CD8-positive, alpha-beta memory T cell (primary cell): ENCODE measurements around the gene ANK3. TPM values are rescaled to one million over a fixed set of nuclear protein-coding genes. Genes with fewer than 3 reads are reported as not detected.
A peak's percentile ranks its signal among the peaks of the same experiment; 100 is the strongest.

ENCODE experiments used
- CTCF ChIA-PET: fragments of 350-600 bp; sonication (Branson Sonifier 250); formaldehyde crosslinking; loops from one replicate; lab custom pipeline; 2021; ENCODE audit warnings: antibody characterized with exemption; lab: Charles Lee
- POLR2A ChIA-PET: fragments of 350-600 bp; sonication (Branson Sonifier 250); formaldehyde crosslinking; loops from one replicate; lab custom pipeline; 2021; ENCODE audit warnings: antibody characterized with exemption; lab: Charles Lee
- DNase-seq, 5 donors: peaks; one replicate each; pipeline versions ENCODE4 v3.0.0 to v3.0.0-alpha.2; 2020 to 2022; ENCODE audit warnings: mixed read lengths in 1 of 5
- H3K27ac ChIP-seq: one replicate; pipeline ENCODE4 v1.7.0; 2013; ENCODE audit warnings: low read depth, mild to moderate bottlenecking, low read length, moderate library complexity
- H3K27me3 ChIP-seq: 2 replicates; pipeline ENCODE4 v1.7.0; 2013; ENCODE audit warnings: low read length, mild to moderate bottlenecking; ENCODE audit not compliant: insufficient read depth, poor library complexity, severe bottlenecking
- H3K36me3 ChIP-seq: 2 replicates; pipeline ENCODE4 v1.7.0; 2013; ENCODE audit warnings: mild to moderate bottlenecking, low read length, moderate library complexity; ENCODE audit not compliant: insufficient read depth
- H3K4me1 ChIP-seq: 2 replicates; pipeline ENCODE4 v1.7.0; 2013; ENCODE audit warnings: mild to moderate bottlenecking, low read length, moderate library complexity; ENCODE audit not compliant: insufficient read depth
- H3K4me3 ChIP-seq: 2 replicates; pipeline ENCODE4 v1.7.0; 2013; ENCODE audit warnings: mild to moderate bottlenecking, low read length
- H3K9me3 ChIP-seq: 2 replicates; pipeline ENCODE4 v1.7.0; 2013; ENCODE audit warnings: mild to moderate bottlenecking, low read length
- H3K27ac Mint-ChIP-seq, 8 donors: one replicate each; pipeline ENCODE4 v1.8.0; 2020 to 2021; ENCODE audit warnings: mixed read lengths in 8 of 8, mild to moderate bottlenecking in 6 of 8, inconsistent platforms in 3 of 8, moderate library complexity in 3 of 8
- H3K27me3 Mint-ChIP-seq, 2 donors: one replicate each; pipeline ENCODE4 v1.8.0; 2020 to 2021; ENCODE audit warnings: mixed read lengths in 2 of 2, mild to moderate bottlenecking in 1 of 2, moderate library complexity in 1 of 2
- H3K36me3 Mint-ChIP-seq, 3 donors: one replicate each; pipeline ENCODE4 v1.8.0; 2020 to 2021; ENCODE audit warnings: mixed read lengths in 3 of 3, inconsistent platforms in 1 of 3, mild to moderate bottlenecking in 1 of 3
- H3K4me1 Mint-ChIP-seq, 3 donors: one replicate each; pipeline ENCODE4 v1.8.0; 2020 to 2021; ENCODE audit warnings: mixed read lengths in 3 of 3, inconsistent platforms in 1 of 3, mild to moderate bottlenecking in 1 of 3
- H3K4me3 Mint-ChIP-seq, 7 donors: one replicate each; pipeline ENCODE4 v1.8.0; 2020 to 2021; ENCODE audit warnings: mixed read lengths in 7 of 7, mild to moderate bottlenecking in 6 of 7, moderate library complexity in 4 of 7, inconsistent platforms in 2 of 7
- H3K9me3 Mint-ChIP-seq, 5 donors: one replicate each; pipeline ENCODE4 v1.8.0; 2020 to 2022; ENCODE audit warnings: mixed read lengths in 5 of 5, mild to moderate bottlenecking in 3 of 5, moderate library complexity in 2 of 5, inconsistent platforms in 1 of 5
- polyA plus RNA-seq: library from polyadenylated mRNA; unstranded; fragments of 300-500 nt; fragmentation: Illumina TruSeq; gene quantifications from one replicate; pipeline ENCODE4 v1.2.3, GENCODE V29; 2021
- total RNA-seq, 2 experiments: library from RNA; stranded (reverse); gene quantifications; one replicate each; pipeline ENCODE4 v1.2.3, GENCODE V29; 2021

Gene ANK3
- total and polyA plus RNA-seq, 3 experiments from 2014 or later, result 10.2 to 12.8 (median 11.8) TPM

DNA sequence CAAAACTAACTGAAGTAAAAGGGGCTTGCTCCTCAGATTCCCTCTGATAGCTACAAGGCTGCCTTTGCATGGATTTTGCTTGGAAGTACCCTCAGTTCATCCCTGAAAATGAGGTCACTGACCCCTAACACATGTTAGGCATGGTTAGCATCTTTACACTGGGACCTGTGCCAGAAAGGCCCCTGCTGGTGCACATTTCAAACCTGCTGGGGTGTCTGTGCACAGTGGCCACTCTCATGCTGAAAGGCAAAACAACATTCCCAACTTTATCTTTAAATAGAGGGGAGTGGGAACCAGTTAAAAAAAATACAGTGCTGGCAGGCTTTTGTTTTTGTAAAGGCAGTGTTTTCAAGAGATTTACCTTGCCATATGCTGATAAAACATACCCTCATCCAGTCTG, 99.1 kb downstream of the ANK3 start:
- Histone ChIP-seq H3K36me3 (no peaks in the 10 kb centered on the region), H3K27me3 (no peaks in the 10 kb centered on the region), H3K27ac (no peak overlapping the region), H3K4me3 (no peak overlapping the region), H3K4me1 (no peaks in the 10 kb centered on the region), H3K9me3 (no peaks in the 10 kb centered on the region)
- Mint-ChIP-seq H3K36me3 (peaks cover 0 to under 1% (median 0%) of the 10 kb centered on the region in 3 donors), H3K27ac (no peak overlapping the region), H3K4me3 (no peak overlapping the region), H3K4me1 (peaks cover 0 to 10% (median under 1%) of the 10 kb centered on the region in 3 donors), H3K9me3 (no peaks in the 10 kb centered on the region), H3K27me3 (peaks cover 1 to 8% of the 10 kb centered on the region in 2 donors)
- no peak for DNase-seq
- ChIA-PET CTCF (no interaction called here), POLR2A (no interaction called here)

DNA sequence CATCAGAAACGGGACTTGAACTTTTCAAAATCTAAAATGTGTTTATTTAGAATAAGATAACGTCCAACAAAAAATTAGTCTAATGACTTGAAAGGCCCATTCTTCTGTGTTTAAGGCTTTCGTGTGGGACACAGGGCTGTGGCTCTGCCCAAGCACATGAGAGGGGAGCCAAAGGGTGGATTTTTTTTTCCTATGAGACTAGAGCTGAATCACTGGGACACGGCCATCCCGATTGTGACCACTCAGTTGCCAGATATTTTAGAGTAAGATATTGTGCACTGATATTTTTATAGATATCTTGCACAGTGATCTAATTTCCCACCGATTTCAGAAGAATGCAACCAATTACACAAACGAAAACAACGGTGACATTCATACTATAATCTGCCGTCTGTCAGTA, 99.9 kb downstream of the ANK3 start:
- ChIA-PET POLR2A (no interaction called here), CTCF (no interaction called here)
- no peak overlapping the region for H3K27ac ChIP-seq
- no peaks in the 10 kb centered on the region for H3K27me3 ChIP-seq
- H3K9me3 ChIP-seq, result no peaks in the 10 kb centered on the region
- H3K4me3 ChIP-seq, result no peak overlapping the region
- Mint-ChIP-seq H3K4me1 (peaks cover 0 to 18% (median 3%) of the 10 kb centered on the region in 3 donors), H3K36me3 (peaks cover 0 to 1% (median 0%) of the 10 kb centered on the region in 3 donors), H3K4me3 (no peak overlapping the region), H3K27me3 (peaks cover 1 to 6% of the 10 kb centered on the region in 2 donors), H3K27ac (no peak overlapping the region), H3K9me3 (no peaks in the 10 kb centered on the region)
- H3K36me3 ChIP-seq, result no peaks in the 10 kb centered on the region
- DNase-seq, result no peak
- H3K4me1 ChIP-seq, result no peaks in the 10 kb centered on the region

DNA sequence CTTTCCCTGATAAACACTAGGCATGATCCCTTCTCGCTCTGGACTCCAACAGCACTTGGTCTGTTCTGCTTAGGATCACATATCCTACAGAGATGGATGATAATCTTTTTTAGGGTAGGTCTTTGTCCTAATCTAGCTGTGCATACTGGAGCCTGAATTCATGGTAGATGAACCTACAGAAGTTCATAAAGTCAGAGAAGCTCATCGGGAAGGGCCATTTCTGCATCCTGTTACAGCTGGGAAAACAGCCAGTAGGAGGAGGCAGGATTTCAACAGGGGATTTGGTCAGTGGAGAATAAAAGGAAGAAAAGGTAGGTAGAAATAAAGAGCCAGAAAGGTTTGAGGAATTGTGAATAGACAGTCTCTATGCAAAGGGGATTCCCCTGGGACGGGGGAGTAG, 101.4 kb downstream of the ANK3 start:
- peak overlapping the region in 1 of 7 donors; percentile 5 for H3K4me3 Mint-ChIP-seq
- H3K27ac Mint-ChIP-seq, result peak overlapping the region in 1 of 8 donors; percentile 2
- no peaks in the 10 kb centered on the region for H3K4me1 ChIP-seq
- peaks cover 0 to 4% of the 10 kb centered on the region in 2 donors for H3K27me3 Mint-ChIP-seq
- ChIA-PET CTCF (no interaction called here), POLR2A (no interaction called here)
- no peak overlapping the region for H3K27ac ChIP-seq
- H3K9me3 ChIP-seq, result no peaks in the 10 kb centered on the region
- no peaks in the 10 kb centered on the region for H3K36me3 ChIP-seq
- no peaks in the 10 kb centered on the region for H3K9me3 Mint-ChIP-seq
- DNase-seq, result no peak
- H3K4me1 Mint-ChIP-seq, result peaks cover 0 to 19% (median 3%) of the 10 kb centered on the region in 3 donors
- H3K4me3 ChIP-seq, result no peak overlapping the region
- peaks cover 0 to 1% (median 0%) of the 10 kb centered on the region in 3 donors for H3K36me3 Mint-ChIP-seq
- H3K27me3 ChIP-seq, result no peaks in the 10 kb centered on the region

DNA sequence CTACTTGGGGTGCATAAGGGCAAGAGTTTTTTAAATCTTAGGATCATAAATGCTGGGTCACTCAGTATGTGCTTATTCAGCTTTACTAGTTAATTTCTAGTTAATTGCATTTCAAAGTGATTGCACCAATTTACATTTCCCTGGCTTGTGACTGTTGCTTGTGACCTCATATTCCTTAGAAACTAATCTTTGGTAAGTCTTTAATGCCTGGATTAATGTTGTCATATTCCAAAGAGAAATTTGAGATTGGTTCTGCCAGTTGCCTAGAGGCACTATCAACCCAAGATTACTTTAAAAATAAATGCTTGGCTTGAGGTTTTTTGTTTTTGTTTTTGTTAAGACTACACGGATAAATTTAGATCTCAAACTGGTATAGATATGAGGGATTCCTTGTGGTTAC, 103.1 kb downstream of the ANK3 start:
- H3K36me3 ChIP-seq, result no peaks in the 10 kb centered on the region
- DNase-seq, result no peak
- ChIA-PET CTCF (no interaction called here), POLR2A (no interaction called here)
- Mint-ChIP-seq H3K36me3 (peaks cover 0 to 1% (median 0%) of the 10 kb centered on the region in 3 donors), H3K27me3 (peaks cover 0 to 4% of the 10 kb centered on the region in 2 donors), H3K9me3 (no peaks in the 10 kb centered on the region), H3K4me3 (no peak overlapping the region), H3K27ac (no peak overlapping the region), H3K4me1 (peaks cover 0 to 19% (median 3%) of the 10 kb centered on the region in 3 donors)
- H3K27ac ChIP-seq, result no peak overlapping the region
- no peaks in the 10 kb centered on the region for H3K9me3 ChIP-seq
- H3K4me1 ChIP-seq, result no peaks in the 10 kb centered on the region
- H3K27me3 ChIP-seq, result no peaks in the 10 kb centered on the region
- no peak overlapping the region for H3K4me3 ChIP-seq

DNA sequence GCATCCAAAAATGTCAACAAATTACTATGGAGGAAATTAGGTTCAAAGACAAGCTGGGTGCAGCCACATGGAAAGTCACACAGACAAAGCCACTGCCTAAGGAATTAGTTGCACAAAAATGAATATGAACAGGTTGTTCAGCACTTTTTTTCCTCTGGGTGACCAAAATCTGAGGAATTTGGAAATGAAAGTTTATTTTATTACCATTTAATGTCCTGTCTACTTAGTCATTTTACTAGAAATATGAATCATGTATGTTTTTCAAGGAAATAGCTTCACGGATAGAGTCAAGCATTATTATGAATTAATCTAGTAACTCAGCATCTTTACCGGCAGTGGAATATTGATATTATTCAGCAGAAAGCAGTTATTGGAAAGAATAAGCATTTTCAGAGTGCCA, 106.3 kb downstream of the ANK3 start:
- Mint-ChIP-seq H3K27me3 (peaks cover 0 to 4% of the 10 kb centered on the region in 2 donors), H3K27ac (no peak overlapping the region), H3K36me3 (peaks cover 0 to 7% (median 0%) of the 10 kb centered on the region in 3 donors), H3K4me3 (no peak overlapping the region), H3K4me1 (peaks cover 0 to 17% (median 3%) of the 10 kb centered on the region in 3 donors), H3K9me3 (no peaks in the 10 kb centered on the region)
- Histone ChIP-seq H3K4me3 (no peak overlapping the region), H3K4me1 (no peaks in the 10 kb centered on the region), H3K9me3 (no peaks in the 10 kb centered on the region), H3K36me3 (peaks cover 7% of the 10 kb centered on the region), H3K27ac (no peak overlapping the region), H3K27me3 (no peaks in the 10 kb centered on the region)
- DNase-seq, result no peak
- ChIA-PET POLR2A (no interaction called here), CTCF (no interaction called here)

DNA sequence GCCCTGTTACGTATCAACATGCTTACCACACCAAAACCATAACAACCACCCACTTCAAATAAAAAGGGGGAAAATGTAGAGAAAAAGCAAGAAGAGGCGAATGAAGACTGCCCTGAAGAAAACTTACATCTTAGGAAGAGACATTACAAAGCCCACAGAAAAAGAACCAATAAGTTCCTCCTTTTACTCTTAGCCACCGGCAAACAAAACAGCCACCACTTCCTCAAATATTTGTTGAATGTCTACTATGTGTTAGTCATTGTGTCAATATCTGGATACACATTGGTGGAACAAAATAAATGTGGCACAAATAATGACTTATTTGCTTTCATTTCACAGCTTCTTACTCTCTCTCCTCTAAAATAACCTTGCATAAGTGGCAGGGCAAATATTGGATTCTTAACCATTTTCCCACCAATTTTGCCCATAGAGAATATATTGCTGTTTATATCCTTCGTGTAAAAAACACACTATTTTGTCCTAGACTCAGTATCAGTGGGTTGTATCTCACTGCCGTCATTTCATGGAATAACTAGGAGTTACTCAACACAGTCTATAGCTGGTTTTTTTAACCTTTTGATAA, 106.8 kb downstream of the ANK3 start:
- H3K4me1 Mint-ChIP-seq, result peaks cover 0 to 12% (median 3%) of the 10 kb centered on the region in 3 donors

DNA sequence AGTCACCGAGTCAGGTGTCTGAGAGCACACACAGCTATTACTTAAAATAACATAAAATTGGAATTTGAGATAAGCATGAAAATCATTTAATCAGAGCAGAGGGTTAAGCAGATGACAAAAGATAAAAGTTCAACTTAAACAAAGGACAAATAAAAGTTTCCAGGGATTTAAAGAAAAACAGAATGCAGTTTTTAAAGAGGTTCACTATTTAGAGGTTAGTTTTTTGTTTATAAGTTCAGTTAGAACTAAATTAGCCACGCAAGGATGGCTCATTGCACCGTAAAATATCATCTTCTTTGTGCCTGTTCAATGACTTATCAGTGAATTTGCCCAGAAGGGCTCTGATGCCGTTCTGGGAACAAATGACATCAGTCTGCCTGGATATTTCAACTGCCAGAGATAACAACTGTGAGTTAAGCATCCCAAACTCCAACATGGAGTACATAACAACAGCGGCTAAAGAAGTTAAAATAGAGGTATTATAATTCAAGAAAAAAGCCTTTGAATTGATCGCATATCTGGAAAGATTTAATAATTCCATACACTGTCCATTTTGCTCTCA, 107.8 kb downstream of the ANK3 start:
- ChIA-PET CTCF (no interaction called here), POLR2A (no interaction called here)
- no peak for DNase-seq
- Histone ChIP-seq H3K4me3 (no peak overlapping the region), H3K27me3 (no peaks in the 10 kb centered on the region), H3K4me1 (no peaks in the 10 kb centered on the region), H3K27ac (no peak overlapping the region), H3K36me3 (peaks cover 13% of the 10 kb centered on the region), H3K9me3 (no peaks in the 10 kb centered on the region)
- H3K9me3 Mint-ChIP-seq, result no peaks in the 10 kb centered on the region
- no peaks in the 10 kb centered on the region for H3K27me3 Mint-ChIP-seq
- H3K4me3 Mint-ChIP-seq, result no peak overlapping the region
- peaks cover 0 to 12% (median 3%) of the 10 kb centered on the region in 3 donors for H3K4me1 Mint-ChIP-seq
- peaks cover 0 to 15% (median 3%) of the 10 kb centered on the region in 3 donors for H3K36me3 Mint-ChIP-seq
- no peak overlapping the region for H3K27ac Mint-ChIP-seq

More for the DNA sequence above, 106.8 kb downstream of the ANK3 start:
- H3K27ac Mint-ChIP-seq, result no peak overlapping the region
- peaks cover 0 to 4% of the 10 kb centered on the region in 2 donors for H3K27me3 Mint-ChIP-seq
- H3K36me3 Mint-ChIP-seq, result peaks cover 0 to 7% (median 0%) of the 10 kb centered on the region in 3 donors
- Histone ChIP-seq H3K4me1 (no peaks in the 10 kb centered on the region), H3K4me3 (no peak overlapping the region), H3K27ac (no peak overlapping the region), H3K27me3 (no peaks in the 10 kb centered on the region), H3K9me3 (no peaks in the 10 kb centered on the region), H3K36me3 (peaks cover 9% of the 10 kb centered on the region)
- POLR2A ChIA-PET, result no interaction called here
- no peak overlapping the region for H3K4me3 Mint-ChIP-seq
- CTCF ChIA-PET, result no interaction called here
- H3K9me3 Mint-ChIP-seq, result no peaks in the 10 kb centered on the region
- no peak for DNase-seq

DNA sequence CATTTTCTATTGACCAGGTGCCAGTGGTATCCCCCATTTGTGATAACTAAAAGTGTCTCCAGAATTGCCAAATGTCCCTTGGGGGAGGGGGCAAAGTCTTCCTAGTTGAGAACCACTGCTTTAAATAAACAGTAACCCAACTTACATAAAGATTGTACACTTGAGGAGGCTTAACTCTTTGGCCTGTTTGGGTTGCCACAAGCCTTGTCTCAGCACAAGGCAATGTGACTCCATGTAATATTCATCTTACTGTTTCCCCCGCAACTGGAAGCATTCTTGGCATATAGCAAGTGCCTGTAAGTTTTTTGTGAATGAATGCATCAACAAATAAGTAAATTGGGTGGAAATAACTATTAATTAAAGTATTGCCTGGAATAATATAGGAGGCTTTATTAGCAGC, 108.3 kb downstream of the ANK3 start:
- ChIA-PET CTCF (no interaction called here), POLR2A (no interaction called here)
- H3K36me3 Mint-ChIP-seq, result peaks cover 0 to 17% (median 3%) of the 10 kb centered on the region in 3 donors
- H3K27me3 Mint-ChIP-seq, result no peaks in the 10 kb centered on the region
- no peak overlapping the region for H3K4me3 Mint-ChIP-seq
- H3K27ac ChIP-seq, result no peak overlapping the region
- H3K9me3 Mint-ChIP-seq, result no peaks in the 10 kb centered on the region
- no peaks in the 10 kb centered on the region for H3K9me3 ChIP-seq
- peaks cover 0 to 12% (median 3%) of the 10 kb centered on the region in 3 donors for H3K4me1 Mint-ChIP-seq
- no peaks in the 10 kb centered on the region for H3K4me1 ChIP-seq
- H3K36me3 ChIP-seq, result peaks cover 13% of the 10 kb centered on the region
- H3K27me3 ChIP-seq, result no peaks in the 10 kb centered on the region
- no peak overlapping the region for H3K27ac Mint-ChIP-seq
- no peak for DNase-seq
- H3K4me3 ChIP-seq, result no peak overlapping the region
